Astrocyte of the cerebellum (primary cell): Measurements from ENCODE around the gene ZCCHC7.

Experiments
- DNase-seq: peaks from one replicate; pipeline ENCODE4 v3.0.0-alpha.2; 2011; ENCODE audit warnings: low read depth
- H3K4me3 ChIP-seq: 2 replicates; pipeline ENCODE4 v1.5.1; 2011; ENCODE audit warnings: mild to moderate bottlenecking, low read depth, low read length, moderate library complexity
- in situ Hi-C: cut with HindIII; loops from 2 replicates; pipeline ENCODE4 v1.10.0; 2017; ENCODE audit warnings: low sequenced_read_pairs
- TF ChIP-seq, protein P1 (sequence below): IDR thresholded peaks from 2 replicates; pipeline ENCODE4 v1.5.1; 2012; ENCODE audit warnings: low read length, low read depth, moderate library complexity, mild to moderate bottlenecking; ENCODE audit errors: missing control alignments

The ZCCHC7 gene

DNA sequence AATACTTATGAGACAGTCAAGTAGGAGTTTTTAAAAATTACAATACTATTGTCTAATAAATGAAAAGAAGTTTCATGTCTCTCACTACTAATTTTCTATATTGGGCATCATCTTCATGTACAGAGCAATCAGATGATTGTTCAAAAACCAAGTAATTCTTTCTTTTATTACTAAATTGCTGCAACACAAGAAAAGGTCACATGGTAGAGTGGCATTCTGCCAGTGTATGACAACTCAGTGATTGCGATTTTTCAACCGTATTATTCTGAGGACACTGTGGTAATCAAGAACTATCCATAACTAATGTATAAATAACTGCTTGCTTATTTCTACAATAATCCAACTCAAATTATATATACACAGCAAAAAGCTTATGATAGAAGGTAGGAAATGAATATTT, 205.4 kb downstream of the ZCCHC7 start:
- DNase-seq: no peak
- in situ Hi-C loops: no loop called here
- TF ChIP-seq, protein P1, sequence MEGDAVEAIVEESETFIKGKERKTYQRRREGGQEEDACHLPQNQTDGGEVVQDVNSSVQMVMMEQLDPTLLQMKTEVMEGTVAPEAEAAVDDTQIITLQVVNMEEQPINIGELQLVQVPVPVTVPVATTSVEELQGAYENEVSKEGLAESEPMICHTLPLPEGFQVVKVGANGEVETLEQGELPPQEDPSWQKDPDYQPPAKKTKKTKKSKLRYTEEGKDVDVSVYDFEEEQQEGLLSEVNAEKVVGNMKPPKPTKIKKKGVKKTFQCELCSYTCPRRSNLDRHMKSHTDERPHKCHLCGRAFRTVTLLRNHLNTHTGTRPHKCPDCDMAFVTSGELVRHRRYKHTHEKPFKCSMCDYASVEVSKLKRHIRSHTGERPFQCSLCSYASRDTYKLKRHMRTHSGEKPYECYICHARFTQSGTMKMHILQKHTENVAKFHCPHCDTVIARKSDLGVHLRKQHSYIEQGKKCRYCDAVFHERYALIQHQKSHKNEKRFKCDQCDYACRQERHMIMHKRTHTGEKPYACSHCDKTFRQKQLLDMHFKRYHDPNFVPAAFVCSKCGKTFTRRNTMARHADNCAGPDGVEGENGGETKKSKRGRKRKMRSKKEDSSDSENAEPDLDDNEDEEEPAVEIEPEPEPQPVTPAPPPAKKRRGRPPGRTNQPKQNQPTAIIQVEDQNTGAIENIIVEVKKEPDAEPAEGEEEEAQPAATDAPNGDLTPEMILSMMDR: no peak

DNA sequence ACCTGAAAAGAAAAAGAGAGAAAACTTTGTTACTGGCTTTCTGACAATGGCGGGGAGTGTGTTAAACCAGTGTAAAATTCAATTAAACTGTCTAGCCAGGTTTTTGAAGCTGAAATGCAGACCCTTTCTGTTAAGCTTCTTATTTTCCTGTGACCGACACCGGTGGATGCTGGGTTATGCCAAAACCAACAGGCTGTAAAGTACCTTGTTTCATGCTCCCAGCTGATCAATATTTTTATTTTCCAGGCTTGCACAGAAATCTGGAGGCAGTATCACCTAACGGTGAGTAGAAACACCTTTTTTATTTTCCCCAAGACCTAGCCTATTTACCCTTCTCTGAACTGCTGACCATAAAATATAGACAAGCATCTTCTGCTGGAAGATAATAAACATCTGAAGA, 207.2 kb downstream of the ZCCHC7 start:
- in situ Hi-C loops: no loop called here

More for the DNA sequence above, 205.4 kb downstream of the ZCCHC7 start:
- no peak overlapping the region for H3K4me3 ChIP-seq

DNA sequence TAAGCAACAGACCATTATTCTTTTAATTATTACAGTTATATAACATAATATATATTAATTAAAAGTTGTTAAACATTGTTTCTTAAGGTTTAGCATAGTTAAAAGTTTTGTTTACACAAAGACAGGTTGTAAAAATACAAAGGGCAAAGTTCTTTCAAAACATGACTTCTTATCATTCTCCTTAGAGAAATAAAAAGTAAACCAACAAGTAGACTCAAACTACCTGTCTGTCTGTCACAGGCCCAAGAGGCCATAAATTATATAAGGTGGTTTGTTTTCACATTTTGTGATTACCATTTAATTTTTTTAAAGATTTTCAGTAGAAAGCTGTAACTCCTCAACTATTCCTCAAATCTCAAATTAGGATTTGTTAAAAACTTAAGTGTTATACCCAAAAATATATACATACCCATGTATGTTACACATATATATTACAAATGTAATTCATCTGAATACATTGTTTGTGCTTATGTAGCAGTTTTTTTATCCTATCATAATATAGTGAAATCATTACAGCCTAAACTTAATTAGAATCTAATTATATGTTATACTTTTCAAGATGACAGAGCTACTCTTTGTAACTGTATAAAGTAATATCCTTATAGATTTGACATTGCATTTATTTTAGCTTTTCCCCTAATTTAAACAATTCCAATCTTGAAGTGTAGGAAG, 208.3 kb downstream of the ZCCHC7 start:
- no peak overlapping the region for H3K4me3 ChIP-seq
- no peak for DNase-seq
- in situ Hi-C loops: no loop called here
- TF ChIP-seq, protein P1: no peak

More for the DNA sequence above, 207.2 kb downstream of the ZCCHC7 start:
- TF ChIP-seq, protein P1: no peak
- DNase-seq: no peak
- H3K4me3 ChIP-seq: no peak overlapping the region

DNA sequence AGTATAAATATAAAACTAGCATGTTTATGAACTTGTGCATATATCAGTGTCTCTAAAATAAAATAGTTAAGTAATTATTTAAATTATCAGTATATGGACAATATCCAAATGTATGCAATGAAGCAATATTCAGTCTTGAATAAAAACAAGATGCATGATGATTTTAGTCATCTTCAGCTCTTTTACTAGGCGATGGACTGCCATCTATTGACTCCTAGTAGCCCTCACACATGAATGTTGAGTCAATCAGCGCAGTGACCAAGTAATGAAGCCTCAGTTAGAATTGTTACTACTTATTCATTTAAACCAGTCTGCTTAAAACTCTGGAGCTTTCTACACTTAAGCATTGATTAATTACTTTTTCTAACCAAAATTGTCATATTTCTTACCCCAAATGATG, 209.2 kb downstream of the ZCCHC7 start:
- H3K4me3 ChIP-seq: no peak overlapping the region
- no peak for DNase-seq
- in situ Hi-C loops: no loop called here
- TF ChIP-seq, protein P1: peak; percentile 52

DNA sequence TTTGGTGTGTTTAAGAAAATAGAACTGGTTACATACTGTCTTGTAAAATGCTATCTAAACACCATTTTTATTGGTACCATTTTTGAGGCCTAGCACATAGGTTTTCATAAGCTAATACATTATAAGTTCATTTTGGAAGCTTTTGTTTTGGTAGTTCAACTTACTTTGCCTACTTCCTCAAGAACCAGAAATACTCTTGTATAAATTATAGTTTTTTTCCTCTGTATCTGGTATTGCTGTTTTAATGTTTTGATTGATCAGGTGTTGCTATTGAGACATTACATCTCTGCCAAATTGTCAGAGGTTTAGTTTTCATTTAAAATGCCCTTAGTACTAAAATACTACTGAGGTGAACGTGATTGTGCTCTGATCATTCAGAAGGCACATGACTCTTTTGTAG, 211.5 kb downstream of the ZCCHC7 start:
- no peak overlapping the region for H3K4me3 ChIP-seq
- TF ChIP-seq, protein P1: no peak
- no peak for DNase-seq
- in situ Hi-C loops: no loop called here

DNA sequence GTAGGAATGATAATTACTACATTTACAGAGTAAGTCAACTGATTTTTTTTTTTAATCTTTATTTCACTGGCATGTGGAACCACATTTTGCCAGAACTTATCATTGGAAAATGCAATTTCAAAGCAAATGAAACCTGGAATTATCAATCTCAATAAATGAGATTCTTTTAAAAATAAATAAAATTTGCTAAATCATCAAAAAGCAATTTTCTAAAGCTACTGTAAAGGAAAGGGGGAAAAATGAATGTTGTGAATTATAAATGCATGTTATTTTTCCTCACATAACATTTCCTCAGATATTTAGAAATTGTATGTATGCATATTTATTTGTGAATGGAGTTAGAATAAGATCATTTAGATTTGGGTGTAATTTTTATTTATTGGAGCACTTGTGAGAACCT, 212.2 kb downstream of the ZCCHC7 start:
- no peak for DNase-seq
- H3K4me3 ChIP-seq: no peak overlapping the region
- TF ChIP-seq, protein P1: no peak
- in situ Hi-C loops: no loop called here
